NCI-H1436 treated with DMSO at 0.1 percent for 48 hours (cell line): ENCODE measurements around the gene HMG20A.

Source experiments
- DNase-seq: peaks from one replicate; lab custom pipeline; 2025; lab: John Stamatoyannopoulos, UW

Gene HMG20A

DNA sequence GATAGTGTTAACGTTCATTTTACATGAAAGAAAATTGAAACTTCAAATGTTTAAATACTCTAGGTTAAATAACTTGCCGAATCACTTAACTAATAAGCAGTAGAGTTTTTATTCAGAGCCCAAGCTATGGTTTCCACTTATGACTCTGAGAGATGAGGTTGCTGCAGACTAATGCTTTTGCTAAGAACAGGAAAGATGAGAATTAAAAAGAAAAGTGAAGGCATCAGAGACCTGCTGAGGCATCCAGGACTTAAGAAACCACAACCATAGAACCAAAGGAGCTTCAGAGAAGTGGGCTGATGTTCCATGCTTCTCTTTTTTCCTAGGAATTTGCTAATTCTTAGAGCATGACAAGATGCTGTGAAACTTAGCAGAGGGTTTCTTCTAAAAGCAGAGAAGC is 9.5 kb downstream of the HMG20A start:
- no peak for DNase-seq

DNA sequence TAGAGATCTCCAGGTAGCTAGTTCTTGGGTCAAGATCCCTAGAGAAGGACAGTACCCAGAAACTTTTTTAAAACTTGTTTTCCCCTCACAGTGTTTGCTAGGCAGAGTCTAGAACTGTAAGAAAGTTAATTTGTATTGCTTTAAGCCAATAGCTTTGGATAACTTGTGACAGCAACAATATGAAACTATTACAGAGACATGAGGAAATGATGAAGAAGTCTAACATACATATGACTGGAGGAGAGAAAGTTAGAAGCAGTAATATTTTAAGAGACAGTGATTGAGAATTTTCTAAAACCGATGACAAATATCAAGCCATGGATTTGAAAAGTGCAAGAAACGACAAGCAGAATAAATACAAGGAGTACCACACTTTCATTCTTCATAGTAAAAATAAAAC is 10.0 kb downstream of the HMG20A start:
- no peak for DNase-seq

DNA sequence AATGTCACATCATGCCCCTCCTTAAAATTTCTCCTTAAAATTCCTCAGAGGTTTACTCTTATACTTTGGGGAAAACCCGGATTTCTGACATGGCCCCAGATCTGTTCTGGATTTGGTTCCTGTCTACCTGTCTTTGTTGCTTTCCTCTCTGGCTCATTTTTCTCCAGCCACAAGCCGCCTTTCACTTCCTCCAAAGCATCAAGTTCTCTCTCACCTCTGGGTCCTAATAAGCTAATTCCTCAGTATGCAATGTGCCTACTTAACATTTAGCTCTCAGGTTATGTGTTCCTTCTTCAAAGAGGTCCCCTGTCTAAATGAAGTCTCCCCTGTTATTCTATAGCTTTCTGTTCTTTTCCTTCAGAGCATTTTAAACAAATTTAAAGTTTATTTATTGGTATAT is 16.1 kb downstream of the HMG20A start:
- DNase-seq = no peak

DNA sequence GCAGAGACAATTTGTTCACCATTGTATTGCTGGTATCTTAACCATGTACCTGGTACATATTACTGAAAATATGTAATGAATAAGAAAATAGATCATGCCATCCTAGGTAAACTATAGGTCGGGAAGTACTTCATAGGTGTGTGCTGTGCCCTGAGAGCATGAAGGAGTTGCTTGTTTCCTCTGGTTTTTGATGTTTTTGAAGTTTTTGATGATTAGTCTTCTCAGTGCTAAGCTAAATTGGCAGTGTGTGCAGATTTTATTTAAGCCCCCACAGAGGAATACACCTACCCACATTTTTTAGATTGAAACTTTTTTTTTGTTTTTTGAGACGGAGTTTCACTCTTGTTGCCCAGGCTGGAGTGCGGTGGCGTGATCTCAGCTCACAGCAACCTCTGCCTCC is 16.6 kb downstream of the HMG20A start:
- no peak for DNase-seq

DNA sequence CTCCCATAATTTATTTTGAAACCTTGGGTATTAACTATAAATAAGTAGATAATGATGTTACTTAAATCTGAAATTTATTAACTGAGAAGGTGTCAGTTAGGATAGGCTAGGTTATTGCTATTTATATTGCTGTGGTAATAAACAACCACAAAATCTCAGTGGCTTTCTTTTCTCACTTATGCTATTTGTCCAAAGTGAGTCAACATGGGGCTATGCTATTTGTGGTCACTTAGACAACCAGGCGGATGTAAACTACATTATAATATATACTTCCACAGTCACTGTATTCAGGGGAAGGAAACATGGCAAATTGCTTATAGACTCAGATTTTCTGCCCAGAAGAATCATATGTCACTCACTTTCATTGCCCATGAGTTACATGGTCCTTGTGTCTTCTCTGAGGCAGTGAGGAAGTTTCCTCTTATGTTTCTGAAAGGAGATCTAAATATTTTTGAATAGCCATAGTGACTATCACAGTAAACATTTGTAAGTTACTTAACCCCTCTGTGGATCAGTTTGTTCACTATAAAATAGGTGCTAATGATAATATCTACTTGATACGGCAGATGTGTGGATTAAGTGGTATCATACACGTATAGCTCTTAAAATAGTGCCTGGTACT is 19.8 kb downstream of the HMG20A start:
- no peak for DNase-seq

DNA sequence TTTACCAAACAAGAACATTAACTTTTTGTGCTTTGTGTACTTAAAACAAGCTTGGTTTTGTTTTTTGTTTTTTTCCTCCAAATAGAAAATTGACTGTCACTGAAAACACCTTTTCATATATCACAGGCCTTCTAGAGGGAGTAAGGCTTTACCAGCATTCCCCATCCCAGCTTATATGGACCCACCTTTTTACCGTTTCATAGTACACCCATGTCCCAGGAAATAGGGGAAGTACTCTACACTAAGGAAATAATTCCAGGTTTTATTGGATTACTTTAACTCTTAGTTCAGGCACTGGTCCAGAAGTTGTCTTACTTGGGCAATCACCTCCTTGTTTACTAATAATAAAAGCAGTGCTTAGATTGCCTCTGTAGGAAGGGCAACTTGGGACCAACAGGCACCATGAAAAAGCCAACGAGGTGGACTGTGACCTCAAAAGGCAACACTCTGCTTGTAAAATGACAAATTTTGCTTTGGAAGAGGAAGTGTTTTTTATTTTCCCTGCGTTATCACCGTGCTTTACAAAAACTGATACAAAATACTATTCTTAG is 26.2 kb downstream of the HMG20A start:
- DNase-seq = no peak

DNA sequence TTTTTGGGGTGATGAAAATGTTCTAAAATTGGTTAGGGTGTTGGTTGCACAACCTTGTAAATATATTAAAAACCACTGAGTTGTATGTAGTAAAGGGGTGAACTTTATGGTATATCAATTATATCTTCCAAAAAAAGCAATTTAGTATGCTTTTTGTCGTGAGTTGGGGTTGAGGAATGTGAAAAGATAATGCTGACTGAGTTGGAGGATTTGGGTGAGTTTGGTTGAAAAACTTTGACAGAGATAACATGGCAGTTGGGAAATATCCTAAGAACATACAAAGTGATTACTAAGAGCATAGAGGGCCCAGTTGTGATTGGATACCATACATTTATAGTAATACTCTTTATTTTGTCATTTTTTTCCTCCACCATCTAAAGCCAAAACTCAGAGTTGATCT is 33.6 kb downstream of the HMG20A start:
- no peak for DNase-seq

DNA sequence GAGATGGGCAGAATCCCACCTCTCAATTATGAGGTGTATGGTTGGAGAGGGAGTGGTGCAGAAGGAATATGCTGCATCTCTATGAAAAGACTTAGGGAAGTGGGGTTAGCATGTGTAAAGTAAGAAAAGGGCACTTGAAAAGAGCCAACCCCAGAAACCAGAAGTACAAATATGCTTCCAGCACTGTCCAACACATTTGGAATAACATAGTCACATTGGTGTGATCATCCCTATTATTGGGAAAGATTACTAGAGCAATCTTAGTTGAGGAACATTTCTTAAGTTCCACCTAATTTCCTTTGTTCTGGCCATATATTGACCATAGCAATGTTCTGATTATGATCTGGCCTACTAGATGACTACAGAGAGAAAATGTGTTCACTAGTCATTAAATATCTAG is 34.3 kb downstream of the HMG20A start:
- DNase-seq = no peak

DNA sequence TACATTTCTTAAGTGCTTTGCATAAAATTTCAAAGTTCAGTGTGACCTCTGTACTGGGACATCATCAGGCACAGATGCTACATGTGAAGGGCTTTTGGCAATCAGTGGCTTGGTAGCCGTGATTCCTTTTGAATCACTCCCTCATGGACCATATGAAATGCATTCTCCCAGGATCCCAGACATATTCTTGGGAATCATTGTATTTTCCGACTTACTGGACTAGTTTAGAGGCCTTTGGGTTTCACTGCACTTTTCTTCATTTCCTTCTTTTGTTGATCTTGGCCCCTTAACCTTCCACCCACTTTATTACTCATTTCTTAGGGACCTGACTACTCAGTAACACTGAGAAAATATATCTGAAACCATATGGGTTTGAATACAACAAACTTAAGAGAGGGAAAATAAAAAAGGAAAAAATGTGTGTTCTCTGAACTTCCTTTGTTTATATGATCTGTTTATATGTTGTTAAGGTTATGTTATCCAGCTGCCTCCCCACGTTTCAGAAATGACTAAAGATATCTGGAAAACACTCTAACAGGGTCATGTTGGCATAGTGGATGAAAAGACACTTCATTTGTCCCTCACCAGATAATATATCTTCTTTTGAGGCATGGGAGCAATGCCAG is 35.1 kb downstream of the HMG20A start:
- DNase-seq = no peak

DNA sequence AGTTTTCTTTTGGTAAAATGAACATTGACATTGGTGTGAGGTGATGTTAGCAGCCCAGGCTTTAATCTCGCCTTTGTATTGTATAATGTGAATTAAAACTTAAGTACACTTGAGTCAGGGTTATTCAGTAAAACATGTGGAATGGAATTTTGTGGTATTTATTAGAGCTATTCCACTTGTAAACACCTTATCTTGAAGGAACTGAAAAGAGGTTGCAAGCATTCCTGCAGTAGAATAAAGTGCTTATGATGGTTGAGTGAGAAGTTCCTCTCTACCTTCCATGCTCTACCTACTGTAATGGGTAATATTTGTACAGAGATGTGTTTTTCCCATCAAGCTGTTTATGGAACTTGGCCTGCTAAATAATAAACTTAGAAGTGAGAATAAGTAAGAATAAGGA is 36.1 kb downstream of the HMG20A start:
- DNase-seq = no peak

DNA sequence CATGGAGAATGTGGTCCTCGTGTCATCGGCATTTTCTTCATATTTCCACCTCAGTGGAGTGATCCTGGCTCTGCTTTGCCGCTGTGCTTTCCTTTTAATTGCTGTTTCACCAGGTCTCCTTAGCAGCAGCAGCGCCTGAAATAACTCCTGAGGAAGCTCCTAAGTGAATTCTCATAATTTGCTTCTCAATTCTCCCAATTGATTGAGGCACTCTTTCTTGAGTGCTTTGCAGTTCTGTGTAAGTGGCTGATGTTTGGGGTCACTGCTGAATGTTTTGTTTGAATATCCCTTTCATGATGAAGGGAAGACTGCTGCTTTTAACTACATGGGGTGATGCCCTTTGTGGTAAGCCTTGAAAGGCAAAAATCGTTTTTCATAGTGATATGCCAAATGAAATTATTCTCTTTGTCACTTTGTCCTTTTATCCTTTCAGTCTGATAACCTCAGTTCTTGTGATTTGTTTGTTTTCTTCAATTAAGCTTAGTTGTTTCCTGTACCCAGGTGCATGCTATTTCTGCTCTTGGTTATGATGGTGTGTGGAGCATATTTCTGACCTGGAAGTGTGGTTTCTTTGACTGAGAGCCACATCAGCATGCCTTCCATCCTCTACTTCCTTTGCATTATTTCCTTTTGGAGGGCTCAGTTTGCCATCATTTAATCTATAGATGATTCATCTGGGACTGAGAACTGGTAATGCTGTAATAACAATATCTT is 36.7 kb downstream of the HMG20A start:
- DNase-seq = peak; percentile 1

DNA sequence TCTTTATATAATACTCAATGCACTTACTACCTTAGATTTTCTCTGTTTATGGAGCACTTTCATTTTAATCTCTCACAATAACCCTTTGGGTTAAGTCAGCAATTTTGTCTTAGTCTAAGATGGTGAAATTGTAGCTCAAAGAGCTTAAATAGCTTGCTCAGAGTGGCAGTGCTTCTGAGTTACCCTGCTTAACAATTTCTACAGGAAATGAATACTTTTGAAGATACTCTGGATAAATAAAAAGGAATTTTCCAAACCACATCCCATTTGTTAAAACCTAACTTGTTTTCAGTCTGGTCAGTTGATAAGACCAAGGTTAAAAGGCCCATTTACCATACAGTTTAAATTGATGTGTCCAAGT is 37.2 kb downstream of the HMG20A start:
- no peak for DNase-seq

DNA sequence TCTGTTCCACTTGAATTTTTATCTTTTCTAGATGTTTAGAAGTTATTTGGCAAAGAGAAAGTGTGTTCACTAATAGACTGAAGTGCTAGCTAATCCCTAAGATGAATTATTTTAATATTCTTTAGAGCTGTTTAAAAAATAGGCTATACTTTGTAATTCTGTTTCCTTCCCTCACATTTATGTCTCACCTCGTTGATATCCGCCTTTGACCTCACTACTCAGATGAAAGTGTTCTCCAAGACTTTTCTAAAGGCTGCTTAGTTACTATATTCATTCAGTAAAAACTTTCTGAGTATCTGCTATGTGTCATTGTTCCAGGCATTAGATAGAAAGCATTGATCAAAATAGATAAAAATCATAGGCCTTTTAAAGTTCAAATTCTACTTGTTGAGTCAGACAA is 38.3 kb downstream of the HMG20A start:
- DNase-seq = no peak

DNA sequence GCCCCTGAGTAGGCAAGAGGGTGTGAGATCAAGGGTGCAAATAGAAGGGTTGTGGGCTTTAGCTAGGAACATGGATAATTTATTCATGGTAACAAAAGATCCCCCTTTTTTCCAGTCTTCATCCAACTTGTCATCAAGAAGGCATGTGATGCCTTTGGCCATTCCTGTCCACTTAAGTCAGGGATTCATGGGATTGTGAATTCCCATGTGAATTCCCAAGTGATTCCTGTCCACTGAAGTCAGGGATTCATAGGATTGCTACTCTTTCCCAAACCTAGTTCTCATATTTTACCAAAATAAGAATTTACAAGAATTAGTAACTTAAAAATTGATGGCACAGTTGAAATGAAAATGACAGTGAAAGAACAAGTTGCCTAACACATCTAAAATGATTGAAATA is 40.8 kb downstream of the HMG20A start:
- DNase-seq = no peak

DNA sequence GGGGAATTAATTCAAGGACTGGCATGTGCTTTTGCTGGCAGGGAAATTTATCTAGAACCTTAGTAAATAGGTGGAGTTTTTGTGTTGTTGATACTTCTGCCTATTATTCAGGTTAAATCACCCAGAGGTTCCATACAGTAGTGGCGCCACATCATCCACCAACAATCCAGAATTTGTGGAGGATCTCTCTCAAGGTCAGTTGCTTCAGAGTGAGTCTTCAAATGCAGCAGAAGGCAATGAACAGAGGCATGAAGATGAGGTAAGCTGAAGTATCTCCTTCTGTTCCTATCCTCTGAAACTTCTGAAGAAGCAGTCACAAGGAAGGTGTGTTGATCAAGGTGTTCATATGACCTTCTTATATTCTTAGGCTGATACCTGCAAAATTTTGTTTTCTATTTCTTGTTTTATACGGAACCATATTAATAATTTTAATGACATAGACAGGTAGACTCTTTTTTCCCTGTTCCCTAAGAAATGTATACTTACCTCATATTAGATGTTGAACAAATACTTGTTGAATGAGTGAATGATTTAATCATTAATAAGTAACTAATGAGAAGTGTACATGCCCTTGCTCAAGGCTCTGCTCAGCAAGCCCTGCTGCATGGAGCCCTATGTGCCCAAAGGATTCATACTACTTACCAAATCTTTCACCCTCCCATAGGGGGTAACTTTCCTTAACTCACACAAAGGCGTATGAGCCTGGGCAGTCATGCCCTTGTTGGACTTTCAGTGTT is 43.6 kb downstream of the HMG20A start:
- DNase-seq = no peak

DNA sequence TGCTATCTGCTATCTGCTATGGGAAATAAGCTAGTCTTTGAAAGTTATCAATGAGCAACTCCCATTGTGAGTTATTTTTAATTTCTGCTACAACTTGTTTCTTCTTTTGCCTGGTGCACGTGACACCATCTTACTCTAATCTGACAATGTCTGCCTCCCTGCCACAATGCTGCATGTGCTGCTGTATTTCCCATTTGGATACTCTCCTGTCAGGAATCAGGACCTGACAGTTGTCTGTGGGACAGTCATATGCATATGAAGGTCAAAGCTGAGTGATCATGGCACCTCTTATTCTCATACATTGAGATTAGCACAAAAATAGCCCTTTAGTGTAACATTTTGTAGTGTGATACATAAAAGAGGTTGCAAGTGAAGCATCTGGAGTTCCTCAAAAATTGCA is 45.8 kb downstream of the HMG20A start:
- DNase-seq = no peak

DNA sequence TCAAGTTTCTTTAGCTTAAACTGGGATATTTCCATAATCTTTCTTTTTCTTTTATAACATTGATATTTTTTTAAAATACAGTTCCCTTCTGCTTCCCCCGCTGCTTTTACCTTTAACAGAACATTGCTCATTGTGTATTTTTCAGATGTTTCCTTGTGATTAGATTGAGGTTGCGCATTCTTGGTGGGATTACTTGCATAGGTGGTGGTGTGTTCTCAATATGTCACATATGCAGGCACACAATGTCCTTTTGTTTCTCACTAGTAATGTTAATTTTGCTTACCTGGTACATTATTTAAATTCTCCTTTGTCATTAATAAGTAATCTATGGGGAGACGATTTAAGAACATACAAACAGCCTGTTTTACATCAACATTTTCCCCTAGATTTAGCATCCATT is 48.2 kb downstream of the HMG20A start:
- DNase-seq = no peak

DNA sequence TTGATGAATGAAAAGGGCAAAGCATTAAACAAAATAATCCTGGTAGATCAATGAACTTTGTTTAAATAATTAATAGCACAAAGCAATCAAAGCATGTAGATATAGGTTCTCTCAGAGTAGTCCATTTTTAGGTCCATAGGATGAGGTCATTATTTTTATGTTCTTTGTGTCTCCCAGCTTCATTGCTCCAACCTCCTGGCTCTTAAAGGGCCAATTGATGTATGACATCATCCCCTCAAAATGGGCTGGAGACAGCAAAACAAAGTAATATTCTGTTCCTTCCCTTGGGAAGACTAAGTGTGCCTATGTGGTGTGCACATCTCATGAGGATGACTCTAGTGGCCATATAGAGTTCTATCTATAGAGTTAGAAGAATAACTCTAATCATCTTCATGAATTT is 49.5 kb downstream of the HMG20A start:
- no peak for DNase-seq

DNA sequence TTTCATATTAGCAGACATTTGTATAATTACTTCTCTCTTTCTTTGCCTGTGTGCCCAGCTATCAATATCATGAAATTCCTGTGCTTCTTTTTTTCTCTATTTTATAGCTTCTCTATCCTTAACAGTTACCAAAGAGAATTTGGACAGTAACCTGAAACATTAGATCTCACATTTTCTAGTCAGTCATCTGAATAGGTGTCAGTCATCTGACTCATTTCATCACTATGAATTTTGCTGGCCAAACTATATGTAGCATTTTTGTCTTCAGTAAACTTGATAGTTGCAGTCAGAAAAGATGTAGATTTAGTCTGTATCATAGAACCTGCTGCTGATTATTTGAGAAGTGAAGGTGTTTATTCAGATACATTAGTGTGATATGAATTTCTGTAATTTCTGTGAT is 52.6 kb downstream of the HMG20A start:
- DNase-seq = no peak

DNA sequence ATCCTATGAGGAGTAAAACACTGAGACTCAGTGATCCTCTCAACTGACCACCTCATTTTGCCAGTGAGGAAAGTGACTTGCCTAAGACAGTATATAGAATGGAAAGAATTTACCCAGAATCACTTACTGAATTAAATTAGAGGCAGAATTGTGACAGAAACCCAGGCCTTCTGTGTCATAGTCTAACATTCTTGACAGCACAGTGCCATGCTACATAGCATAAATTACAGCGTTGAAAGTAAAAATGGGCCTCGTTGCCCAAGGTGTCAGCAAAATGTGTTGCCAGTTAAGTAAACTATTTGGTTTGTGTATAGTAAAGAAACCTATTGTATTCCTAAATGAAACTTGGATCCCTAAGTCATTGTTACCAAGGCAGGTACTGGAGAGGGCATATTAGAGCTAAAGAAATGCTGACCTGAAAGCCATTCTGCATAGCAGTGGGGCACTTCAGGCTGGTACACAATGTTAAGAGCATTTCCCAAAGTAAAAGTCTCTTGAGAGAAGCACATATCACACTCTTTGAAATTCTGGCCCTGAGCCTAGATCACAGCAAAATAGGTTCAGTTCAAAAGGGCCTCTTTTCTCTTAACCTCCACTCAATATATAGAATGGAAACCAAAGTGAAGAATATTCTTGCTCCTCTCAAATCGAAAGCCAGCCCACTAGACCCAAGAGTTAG is 53.8 kb downstream of the HMG20A start:
- peak; percentile 54 for DNase-seq

DNA sequence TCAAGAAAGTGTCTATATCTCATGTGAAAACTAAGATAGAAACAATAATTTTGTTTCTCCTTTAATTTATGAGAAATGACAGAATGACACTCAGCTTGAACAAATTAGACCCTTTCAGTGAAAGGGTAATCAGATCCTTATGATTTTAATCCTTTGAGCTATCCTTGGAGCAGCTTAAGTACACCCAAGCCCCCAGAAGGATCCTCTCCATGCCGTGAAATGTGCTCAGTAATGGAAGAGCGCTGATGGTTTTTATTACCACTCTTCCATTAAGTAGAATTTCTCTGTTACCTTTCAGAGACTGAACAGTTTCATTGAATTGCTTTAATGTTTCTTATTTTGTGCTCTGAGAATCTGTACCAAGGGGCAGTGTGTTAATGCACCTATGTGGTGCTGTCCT is 54.3 kb downstream of the HMG20A start:
- DNase-seq = peak; percentile 5

DNA sequence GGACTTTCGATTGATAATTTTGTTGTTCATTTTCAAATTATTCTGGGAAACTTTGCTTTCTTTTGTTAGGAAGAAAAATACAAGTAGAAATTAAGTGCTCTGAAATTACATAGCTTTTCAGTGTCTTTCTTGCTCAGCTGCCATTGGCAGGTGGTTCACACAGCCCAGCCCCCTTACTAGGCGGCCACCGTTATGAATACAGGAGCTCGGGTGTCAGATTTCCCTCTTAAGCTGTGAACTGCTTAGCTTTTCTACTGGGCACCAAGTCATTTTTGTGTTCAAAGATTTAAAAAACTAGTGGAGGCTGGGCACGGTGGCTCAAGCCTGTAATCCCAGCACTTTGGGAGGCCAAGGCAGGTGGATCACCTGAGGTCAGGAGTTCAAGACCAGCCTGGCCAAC is 55.2 kb downstream of the HMG20A start:
- DNase-seq = peak; percentile 2
